GM19328 (cell line): ENCODE measurements around the gene STK32C.
A peak's percentile ranks its signal among the peaks of the same experiment; 100 is the strongest.

ENCODE experiments used
- ATAC-seq: cut with Tn5 transposase; IDR thresholded peaks from one replicate; pipeline ENCODE4 v1.9.1; 2021; ENCODE audit warnings: mild to moderate bottlenecking, moderate library complexity; ENCODE audit not compliant: unreplicated experiment

Gene STK32C

GRCh38 chr10:132236161-132236560 lies 71.6 kb downstream of the STK32C start:
- no peak for ATAC-seq

GRCh38 chr10:132234860-132235259 lies 72.9 kb downstream of the STK32C start:
- ATAC-seq = no peak

DNA sequence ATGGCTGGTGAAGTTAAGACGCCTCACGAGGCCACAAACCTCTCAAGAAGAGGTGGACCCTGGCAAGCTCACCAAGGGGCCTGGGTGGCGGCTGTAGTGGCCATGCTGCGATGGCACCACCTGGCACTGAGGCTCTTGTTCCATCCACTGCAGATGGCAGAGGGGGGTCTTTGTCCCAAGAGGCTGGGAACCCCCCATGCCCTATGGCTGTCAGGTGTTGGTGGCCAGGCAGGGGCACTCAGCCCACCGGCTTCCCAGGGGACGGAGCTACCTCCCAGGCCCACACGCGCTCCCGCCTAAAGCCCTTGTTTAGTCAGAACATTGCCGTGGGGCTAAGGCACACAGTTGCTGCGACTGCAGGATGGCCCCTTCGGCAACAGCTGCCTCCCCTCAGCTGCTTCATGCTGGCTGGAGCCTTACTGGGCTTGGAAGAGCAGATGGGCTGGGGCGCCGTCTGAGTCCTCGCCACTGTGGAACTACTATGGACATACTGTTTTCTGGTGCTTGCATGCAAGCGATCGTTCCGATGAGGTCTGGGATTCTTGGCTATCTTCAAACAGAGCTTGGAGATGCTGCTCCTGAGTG lies 74.2 kb downstream of the STK32C start:
- no peak for ATAC-seq

DNA sequence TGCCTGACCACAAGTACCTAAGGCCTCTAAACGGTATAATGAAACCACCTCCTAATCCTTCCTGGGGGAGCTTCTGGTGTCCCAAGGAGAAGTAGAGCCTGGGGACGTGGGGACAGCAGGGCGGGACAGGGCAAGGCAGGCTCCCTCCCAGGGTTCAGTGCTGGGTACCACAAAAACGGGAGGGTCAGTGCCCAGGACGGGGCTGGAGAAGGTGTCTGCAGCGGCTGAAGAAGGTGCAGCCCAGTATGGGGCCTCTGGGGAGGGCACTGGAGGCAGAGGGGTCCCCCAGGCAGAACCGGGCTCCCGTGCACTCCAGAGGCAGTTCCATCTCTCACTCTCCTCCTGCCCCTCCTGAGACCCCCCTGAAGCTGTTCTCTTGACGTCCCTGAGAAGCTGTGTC lies 74.8 kb downstream of the STK32C start:
- no peak for ATAC-seq

DNA sequence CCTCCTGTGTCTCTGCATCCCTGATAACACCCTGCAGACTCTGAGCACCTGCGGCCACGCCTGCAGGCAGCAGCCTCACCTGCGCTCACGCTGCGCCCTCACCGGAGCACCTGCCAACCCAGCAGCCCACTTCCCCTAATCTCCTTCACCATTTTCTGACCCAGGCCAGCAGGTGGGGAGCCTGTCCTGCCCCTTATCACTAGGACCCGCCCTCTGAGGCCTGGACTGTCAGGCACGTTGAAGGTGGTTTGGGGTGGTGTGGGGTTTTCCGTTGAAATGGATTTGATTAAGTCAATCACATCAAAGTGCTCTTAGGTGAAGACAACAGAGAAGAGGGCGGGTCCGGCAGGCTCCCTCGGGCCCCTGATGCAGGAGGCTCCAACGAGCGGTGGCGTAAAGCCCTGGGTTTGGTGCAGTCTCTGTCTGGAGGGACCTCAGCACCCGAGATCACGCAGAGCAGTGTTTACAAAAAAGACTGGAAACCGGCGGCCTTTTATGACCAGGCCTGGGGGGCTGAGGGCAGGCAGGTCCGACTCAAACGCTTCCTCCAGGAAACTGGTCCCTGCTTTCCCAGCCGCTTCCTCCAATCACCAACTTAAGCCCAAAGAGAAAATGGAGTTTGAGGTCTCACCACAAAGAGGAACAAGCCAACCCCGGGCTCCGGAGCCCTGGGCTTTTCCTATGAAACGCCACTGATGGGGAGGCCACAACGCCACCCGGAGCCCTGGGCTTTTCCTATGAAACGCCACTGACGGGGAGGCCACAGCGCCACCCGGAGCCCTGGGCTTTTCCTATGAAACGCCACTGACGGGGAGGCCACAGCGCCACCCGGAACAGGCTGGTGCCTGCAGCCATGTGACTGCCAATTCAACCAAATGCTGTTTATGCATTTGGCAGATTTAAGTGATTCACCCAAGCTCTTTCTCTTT lies 75.5 kb downstream of the STK32C start:
- ATAC-seq = no peak

DNA sequence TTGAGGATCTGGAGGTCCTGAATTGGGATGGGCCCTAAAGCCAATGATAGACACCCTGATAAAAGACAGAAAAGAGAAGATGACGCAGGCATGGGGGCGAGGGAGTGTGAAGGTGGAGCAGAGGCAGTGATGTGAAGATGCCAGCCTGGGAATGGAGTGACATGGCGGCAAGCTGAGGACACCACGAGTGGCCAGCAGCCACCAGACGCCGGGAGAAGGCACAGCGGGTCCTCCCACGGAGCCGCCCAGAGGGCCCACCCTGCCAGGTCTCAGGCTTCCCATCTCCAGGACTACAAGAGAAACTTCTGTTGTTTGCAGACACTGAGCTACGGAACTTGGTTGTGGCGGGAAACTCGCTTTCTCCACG lies 76.1 kb downstream of the STK32C start:
- no peak for ATAC-seq

DNA sequence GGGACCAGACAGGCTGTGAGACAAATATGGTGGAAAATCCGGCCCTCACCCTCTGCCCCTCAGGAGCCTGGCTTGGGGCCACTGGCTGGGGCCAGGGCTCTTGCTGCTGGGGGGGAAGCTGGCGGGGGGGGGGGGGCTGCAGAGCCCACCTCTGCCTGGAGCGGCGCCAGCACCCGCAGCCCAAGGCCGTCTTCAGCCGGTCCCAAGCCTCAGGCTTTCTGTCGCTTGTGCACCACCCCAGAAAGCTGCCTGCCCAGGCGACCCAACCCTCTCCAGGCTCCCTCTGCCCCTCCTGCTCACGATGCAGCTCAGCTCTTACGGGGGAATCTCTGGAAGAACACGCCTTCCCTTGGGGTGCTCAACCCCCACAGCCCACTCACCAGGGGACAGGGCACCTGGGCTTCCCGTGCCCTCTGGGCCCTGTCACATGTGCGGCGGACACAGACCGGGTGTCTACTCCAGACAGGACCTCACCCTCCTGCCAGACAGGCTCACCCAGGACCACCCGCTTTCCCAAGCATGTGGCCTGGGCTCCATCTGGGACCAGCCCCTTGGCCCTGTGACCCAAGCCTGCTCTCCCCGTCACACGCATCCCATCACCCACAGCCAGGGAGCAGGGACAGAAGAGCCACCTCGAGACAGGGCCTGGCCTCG lies 77.1 kb downstream of the STK32C start:
- ATAC-seq = no peak

DNA sequence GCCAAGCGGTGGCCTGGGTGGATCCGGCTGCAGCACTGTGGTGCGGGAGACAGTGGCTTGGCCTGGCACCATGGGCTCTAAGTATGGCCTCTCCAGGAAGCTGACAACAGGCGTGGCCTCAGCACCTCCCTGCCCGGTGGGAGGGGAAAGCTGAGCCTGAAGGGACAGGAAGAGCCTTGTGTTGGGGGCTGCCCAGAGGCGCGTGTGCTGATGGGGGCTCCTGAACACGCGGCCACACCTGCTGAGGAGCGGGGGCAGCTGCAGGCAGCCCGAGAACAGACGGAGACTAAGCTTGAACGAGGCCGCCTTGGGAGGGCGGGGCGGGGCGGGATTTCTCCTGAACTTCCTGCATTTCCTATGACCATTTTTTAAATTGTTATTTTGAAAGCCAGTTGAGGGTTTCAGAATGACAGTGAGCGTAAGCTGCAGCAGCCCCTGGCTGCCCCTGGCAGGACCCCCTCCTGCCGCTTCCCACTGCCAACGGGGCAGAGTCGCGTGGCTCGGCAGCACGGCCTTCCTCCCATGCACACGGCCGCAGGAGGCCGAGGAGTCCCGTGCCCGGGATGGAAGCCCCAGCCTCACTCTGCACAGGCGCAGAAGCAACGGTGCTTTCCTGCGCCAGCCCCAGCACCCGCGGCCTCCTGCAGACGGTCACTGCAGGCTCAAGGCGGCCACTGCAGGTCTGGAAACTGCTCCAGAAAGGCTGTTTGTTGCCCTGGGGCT lies 77.8 kb downstream of the STK32C start:
- ATAC-seq = no peak

GRCh38 chr10:132229096-132229495 lies 78.7 kb downstream of the STK32C start:
- ATAC-seq = no peak

DNA sequence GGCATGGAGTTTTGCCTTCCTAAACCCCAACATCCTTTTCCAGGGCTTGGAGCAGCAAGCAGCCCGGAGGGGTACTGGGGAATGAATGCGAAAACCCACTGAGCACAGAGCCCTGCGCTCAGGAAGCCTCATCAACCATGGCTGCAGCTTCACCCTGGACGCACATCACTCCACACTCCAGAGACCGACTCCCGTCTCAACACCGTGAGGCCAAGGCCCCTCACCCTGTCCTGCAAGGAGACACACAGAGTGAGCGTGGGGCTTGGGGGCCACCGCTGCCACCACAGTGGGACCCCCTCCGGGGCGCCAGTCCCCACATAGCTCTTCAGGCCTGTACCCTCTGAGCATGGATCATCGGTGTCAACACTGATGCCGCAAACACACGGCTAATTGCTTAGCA lies 79.1 kb downstream of the STK32C start:
- ATAC-seq = no peak

- no peak for ATAC-seq
Observed at GRCh38 chr10:132227851-132228390, 79.8 kb downstream of the STK32C start.

DNA sequence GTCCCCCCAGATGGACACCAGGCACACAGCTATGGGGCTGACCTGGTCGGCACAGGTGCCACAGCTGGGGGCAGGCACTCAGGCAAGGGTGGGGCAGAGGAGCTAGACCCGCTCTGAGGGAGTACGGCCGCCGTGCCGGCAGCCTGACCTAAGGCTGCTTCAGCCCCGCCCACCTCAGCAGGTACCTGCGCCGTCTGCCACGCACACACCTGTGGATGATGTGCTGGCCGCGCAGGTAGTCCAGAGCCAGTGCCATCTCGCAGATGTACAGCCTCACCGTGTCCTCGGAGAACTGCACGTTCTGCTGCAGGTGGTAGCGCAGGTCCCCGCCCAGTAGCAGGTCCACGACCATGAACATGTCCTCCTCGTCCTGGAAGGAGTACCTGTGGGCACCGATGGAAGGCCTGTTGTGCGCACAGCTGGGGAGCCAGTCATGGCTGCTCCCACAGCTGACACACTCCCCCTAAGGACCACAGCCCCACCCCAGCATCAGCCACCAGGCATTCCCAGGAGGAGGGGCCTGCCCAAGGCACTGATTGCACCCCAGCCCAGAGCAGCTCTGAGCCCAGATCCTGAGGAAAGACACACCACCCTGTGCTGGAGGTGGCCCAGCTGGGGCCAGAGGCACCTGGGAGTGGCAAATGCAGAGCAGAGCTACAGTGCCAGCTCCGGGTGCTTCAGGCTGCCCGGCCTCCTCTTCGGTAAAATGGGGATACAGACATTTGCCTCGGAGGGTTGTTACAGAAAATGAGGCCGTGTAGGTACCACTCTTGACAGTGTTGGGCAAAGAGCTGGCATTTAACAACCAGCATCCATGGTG lies 81.0 kb downstream of the STK32C start:
- ATAC-seq = no peak

DNA sequence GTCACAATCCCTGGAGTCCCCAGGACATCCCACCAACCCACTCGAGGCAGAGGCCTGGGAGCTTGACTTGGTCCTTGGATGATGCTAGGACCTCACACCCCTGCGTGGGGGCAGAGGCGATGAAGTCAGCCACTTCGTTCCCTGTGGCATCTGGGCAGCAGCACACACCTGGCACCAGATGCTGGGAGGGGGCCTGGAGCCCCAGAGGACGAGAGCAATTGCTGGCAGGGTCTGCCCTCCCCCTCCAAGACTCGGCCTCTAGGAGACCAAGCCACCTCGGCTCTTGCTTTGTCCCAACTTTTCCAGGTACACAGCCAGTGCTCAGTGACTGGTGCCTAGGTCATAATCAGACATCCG lies 81.9 kb downstream of the STK32C start:
- ATAC-seq = no peak

DNA sequence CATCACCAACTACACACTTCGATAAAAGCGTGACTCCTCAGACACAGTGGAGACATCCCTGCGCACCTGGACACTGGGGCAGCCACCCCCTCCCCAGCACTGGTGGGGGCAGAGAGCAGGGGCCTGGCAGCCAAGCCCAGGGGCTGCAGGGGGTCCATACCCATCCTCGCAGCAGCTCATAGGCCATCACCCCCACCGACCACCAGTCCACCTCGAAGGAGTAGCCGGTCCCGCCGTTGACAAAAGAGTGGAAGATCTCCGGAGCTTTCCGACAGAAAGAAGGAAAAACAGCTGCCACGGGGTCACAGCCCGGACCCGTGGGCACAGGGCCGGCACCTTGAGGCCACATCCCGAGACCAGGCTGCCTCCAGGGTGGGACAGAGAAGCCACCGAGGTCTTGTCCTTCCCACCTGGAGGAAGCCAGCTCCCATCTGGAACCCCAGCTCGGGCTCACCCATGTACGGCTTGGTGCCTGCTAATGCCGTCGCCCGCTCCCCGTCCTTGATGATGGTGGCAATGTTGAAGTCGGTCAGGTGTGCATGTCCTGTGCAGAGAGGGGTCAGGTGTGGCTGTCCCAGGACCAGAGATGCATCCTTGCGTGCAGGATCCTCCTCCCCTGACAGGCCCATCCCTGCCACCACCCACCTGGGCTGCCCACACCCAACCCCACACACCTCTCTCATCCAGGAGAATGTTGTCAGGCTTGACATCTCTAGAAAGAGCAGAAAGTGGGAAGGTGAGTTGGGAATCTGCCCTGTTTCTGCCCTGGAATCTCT lies 82.5 kb downstream of the STK32C start:
- no peak for ATAC-seq

- ATAC-seq = no peak
Observed at GRCh38 chr10:132224343-132225072, 83.2 kb downstream of the STK32C start.

GRCh38 chr10:132223611-132224342 lies 84.0 kb downstream of the STK32C start:
- ATAC-seq = no peak

- peak; percentile 79 for ATAC-seq
Observed at GRCh38 chr10:132223156-132223590, 84.6 kb downstream of the STK32C start.

GRCh38 chr10:132222726-132223125 lies 85.0 kb downstream of the STK32C start:
- ATAC-seq = no peak
